SK-N-MC (cell line): ENCODE data around the gene KRTAP10-8.

ENCODE experiments used
- EZH2 ChIP-seq: fragments of 200-600 bp; sonication (generic); IDR thresholded peaks from one replicate; pipeline ENCODE4 v1.6.1; 2017; ENCODE audit warnings: antibody characterized with exemption
- POLR2AphosphoS5 ChIP-seq: IDR thresholded peaks from 2 replicates; pipeline ENCODE4 v1.6.1; 2012; ENCODE audit warnings: mild to moderate bottlenecking, low read depth, low read length, borderline replicate concordance

DNA sequence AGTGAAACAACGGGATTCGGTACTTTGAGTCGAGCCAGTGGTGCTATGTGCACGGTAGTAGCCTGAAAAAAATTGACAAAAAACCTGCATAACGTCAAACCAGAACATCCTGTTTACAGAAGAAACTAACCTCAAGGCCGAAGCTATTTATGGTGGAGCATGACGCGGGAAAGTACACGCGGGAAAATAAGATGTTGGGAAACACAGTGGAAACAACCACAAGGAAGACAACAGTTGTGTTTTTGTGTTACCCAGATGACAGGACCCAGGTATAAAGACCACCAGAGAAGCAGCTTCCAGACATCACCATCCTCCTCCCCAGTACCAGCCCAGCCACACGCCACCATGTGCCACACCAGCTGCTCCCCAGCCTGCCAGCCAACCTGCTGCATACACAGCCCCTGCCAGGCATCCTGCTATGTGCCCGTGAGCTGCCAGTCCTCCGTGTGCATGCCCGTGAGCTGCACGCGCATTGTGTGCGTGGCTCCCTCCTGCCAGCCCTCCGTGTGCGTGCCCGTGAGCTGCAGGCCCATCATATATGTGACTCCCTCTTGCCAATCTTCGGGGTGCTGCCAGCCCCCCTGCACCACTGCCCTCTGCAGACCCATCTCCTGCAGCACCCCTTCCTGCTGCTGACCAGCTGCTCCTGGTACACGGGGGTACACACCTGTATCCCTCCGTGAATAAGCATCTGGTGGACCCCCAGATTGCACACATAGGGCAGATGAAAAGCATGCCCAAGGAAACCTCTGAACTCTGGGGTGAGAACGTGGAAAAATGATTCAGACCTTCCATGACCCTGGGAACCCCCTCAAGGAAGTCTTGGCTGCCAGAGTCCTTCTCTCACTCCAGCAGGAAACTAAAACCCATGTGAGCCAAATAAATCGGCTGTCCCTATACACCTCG lies 46.0 kb downstream of the KRTAP10-8 start, which contains the start of gene KRTAP12-3:
- no peak for TF ChIP-seq POLR2AphosphoS5
- TF ChIP-seq EZH2, result no peak
